Transverse colon (tissue), 4 donors: ENCODE data around the gene SMG9.

ENCODE experiments used
- EP300 ChIP-seq: sonication (generic); formaldehyde crosslinking; IDR thresholded peaks from one replicate; pipeline ENCODE4 v1.6.1; 2017; ENCODE audit warnings: antibody characterized with exemption, low read depth
- POLR2A ChIP-seq: fragments of 450-650 bp; IDR thresholded peaks from one replicate; pipeline ENCODE4 v1.6.1; 2016; ENCODE audit warnings: antibody characterized with exemption, mild to moderate bottlenecking, moderate library complexity
- POLR2AphosphoS5 ChIP-seq, 3 donors: sonication (generic); formaldehyde crosslinking; IDR thresholded peaks; one replicate each; pipeline ENCODE4 v1.6.1; 2016; ENCODE audit warnings: antibody characterized with exemption in 3 of 3
- TF ChIP-seq, protein P1 (sequence below), 5 experiments: fragments of 200-600 bp in 3 of 5; fragments of 450-650 bp in 2 of 5; sonication (generic) in 3 of 5; IDR thresholded peaks; 1 replicate in 2 of 5; 2 replicates in 3 of 5; pipeline ENCODE4 v1.5.1; 2016 to 2017; ENCODE audit warnings: antibody characterized with exemption in 5 of 5, inconsistent platforms in 3 of 5, mild to moderate bottlenecking in 2 of 5, moderate library complexity in 1 of 5

DNA sequence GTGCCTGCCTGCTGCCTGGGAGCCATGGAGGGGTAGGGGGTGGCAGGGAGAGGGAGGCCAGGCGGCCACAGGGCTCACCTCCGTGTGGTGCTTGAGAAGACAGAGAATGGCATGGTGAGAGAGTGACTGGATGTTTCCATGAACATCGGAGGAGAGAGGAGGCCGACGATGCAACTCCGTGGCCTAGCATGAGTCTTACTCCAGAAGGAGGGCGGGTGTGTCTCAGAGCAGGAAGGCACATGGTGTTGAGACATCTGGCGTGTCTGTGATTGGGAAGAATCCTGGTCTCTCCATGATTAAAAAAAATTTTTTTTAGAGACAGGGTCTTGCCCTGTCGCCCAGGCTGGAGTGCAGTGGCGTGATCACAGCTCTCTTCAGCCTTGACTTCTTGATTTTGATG is 33.8 kb downstream of the SMG9 start:
- TF ChIP-seq, protein P1, sequence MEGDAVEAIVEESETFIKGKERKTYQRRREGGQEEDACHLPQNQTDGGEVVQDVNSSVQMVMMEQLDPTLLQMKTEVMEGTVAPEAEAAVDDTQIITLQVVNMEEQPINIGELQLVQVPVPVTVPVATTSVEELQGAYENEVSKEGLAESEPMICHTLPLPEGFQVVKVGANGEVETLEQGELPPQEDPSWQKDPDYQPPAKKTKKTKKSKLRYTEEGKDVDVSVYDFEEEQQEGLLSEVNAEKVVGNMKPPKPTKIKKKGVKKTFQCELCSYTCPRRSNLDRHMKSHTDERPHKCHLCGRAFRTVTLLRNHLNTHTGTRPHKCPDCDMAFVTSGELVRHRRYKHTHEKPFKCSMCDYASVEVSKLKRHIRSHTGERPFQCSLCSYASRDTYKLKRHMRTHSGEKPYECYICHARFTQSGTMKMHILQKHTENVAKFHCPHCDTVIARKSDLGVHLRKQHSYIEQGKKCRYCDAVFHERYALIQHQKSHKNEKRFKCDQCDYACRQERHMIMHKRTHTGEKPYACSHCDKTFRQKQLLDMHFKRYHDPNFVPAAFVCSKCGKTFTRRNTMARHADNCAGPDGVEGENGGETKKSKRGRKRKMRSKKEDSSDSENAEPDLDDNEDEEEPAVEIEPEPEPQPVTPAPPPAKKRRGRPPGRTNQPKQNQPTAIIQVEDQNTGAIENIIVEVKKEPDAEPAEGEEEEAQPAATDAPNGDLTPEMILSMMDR (IDR thresholded peaks at IDR 0.05): no peak
- no peak for TF ChIP-seq POLR2AphosphoS5 (IDR thresholded peaks at IDR 0.05)
- TF ChIP-seq POLR2A: no peak
- no peak for TF ChIP-seq EP300
